HepG2 (cell line): ENCODE data around the gene SIK3.
A peak's percentile ranks its signal among the peaks of the same experiment; 100 is the strongest.

Experiments
- POLR2A ChIP-seq, 2 experiments: IDR thresholded peaks; 2 replicates each; pipeline ENCODE4 v1.6.1; 2011; ENCODE audit warnings: low read depth in 2 of 2, low read length in 2 of 2, mild to moderate bottlenecking in 1 of 2, moderate library complexity in 1 of 2; ENCODE audit not compliant: insufficient read depth in 1 of 2
- POLR2AphosphoS5 ChIP-seq: IDR thresholded peaks from 2 replicates; pipeline ENCODE4 v1.6.1; 2012; ENCODE audit warnings: low read depth, low read length
- REPIN1 ChIP-seq: sonication (generic); formaldehyde crosslinking; IDR thresholded peaks from 2 replicates; pipeline ENCODE4 v1.8.0; 2022; ENCODE audit warnings: missing genetic modification reagents, low read depth, mild to moderate bottlenecking, borderline replicate concordance
- TCF7L2 ChIP-seq: IDR thresholded peaks from 2 replicates; pipeline ENCODE4 v1.6.1; 2011; ENCODE audit warnings: mild to moderate bottlenecking, low read depth, low read length, moderate library complexity
- ZFP41 ChIP-seq: sonication (generic); formaldehyde crosslinking; IDR thresholded peaks from 2 replicates; pipeline ENCODE4 v1.4.0; 2020; ENCODE audit warnings: mild to moderate bottlenecking, missing genetic modification reagents, borderline replicate concordance
- ZNF251 ChIP-seq: sonication (generic); formaldehyde crosslinking; IDR thresholded peaks from 2 replicates; pipeline ENCODE4 v1.9.0; 2021; ENCODE audit warnings: mild to moderate bottlenecking, missing genetic modification reagents
- ZNF317 ChIP-seq: sonication (generic); formaldehyde crosslinking; IDR thresholded peaks from 2 replicates; pipeline ENCODE4 v1.5.0; 2020; ENCODE audit warnings: mild to moderate bottlenecking, missing genetic modification reagents
- ZNF549 ChIP-seq: sonication (generic); formaldehyde crosslinking; IDR thresholded peaks from 2 replicates; pipeline ENCODE4 v1.5.0; 2020; ENCODE audit warnings: missing genetic modification reagents
- TF ChIP-seq, protein P1 (sequence below): sonication (generic); formaldehyde crosslinking; IDR thresholded peaks from 2 replicates; pipeline ENCODE4 v1.5.0; 2020; ENCODE audit warnings: mild to moderate bottlenecking, missing genetic modification reagents, moderate library complexity
- TF ChIP-seq, protein P2 (sequence below): sonication (generic); formaldehyde crosslinking; IDR thresholded peaks from 2 replicates; pipeline ENCODE4 v1.5.0; 2020; ENCODE audit warnings: missing genetic modification reagents
- TF ChIP-seq, protein P3 (sequence below): sonication (generic); formaldehyde crosslinking; IDR thresholded peaks from 2 replicates; pipeline ENCODE4 v1.4.0; 2020; ENCODE audit warnings: low read depth, mild to moderate bottlenecking, missing genetic modification reagents
- TF ChIP-seq, protein P4 (sequence below): sonication (generic); formaldehyde crosslinking; IDR thresholded peaks from 2 replicates; pipeline ENCODE4 v1.4.0; 2020; ENCODE audit warnings: missing genetic modification reagents
- TF ChIP-seq, protein P5 (sequence below): sonication (generic); formaldehyde crosslinking; IDR thresholded peaks from 2 replicates; pipeline ENCODE4 v1.5.0; 2020; ENCODE audit warnings: mild to moderate bottlenecking, missing genetic modification reagents

DNA sequence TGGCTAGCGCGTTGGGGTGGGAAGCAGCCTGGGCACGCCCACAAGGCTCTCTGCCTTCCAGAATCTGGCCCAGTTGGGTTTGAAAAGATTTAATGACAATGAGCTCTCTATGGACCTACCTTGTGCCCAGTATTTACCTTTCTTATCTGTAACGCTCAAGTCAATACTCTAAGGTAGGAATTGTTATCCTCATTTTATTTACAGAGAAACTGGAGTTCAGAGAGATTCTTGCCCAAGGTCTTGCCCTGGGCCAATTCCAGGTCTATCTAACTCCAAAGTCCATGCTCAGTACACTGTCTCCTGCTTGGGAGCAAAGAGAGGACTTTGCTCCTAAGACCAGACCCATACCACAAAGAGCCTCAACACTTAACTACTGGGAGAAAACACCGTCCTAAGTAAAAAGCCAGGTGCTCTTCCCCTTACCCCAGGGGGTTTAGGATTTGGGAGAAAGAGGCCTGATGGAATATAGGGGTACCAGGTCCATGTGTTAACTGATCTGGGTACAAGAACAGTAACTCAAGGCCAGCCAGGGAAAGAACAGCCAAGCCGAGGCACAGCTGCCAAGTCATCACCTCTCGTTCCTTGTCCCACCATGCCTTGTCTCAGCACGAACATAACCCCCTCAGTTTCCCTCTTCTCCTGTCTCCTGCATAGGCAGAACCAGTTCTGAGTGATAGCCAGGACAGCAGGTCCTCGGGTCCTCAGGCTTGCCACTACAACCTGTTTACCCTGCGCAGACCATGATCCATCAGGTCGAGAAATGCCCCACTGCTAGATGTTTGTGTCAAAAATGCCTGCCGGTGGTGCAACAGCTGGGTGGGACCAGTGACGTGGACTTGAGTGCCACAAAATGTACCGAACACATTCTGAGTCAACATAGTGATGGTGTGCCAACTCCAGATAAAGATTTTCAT, 289.7 kb downstream of the SIK3 start:
- TF ChIP-seq REPIN1 (CRISPR knock-in tag) (peak; percentile 80), ZNF251 (CRISPR knock-in tag) (no peak), POLR2AphosphoS5 (peak; percentile 74), POLR2A (IDR thresholded peaks at IDR 0.05; ENCODE audit: insufficient read depth in 1 of 2, low read depth in 2 of 2, low read length in 2 of 2) (peak; percentile 68 to 82; a peak in 2 of 4 replicates), ZNF549 (CRISPR knock-in tag) (no peak), TCF7L2 (peak; percentile 75), ZNF317 (CRISPR knock-in tag) (peak; percentile 76), ZFP41 (no peak)
- TF ChIP-seq, protein P1, sequence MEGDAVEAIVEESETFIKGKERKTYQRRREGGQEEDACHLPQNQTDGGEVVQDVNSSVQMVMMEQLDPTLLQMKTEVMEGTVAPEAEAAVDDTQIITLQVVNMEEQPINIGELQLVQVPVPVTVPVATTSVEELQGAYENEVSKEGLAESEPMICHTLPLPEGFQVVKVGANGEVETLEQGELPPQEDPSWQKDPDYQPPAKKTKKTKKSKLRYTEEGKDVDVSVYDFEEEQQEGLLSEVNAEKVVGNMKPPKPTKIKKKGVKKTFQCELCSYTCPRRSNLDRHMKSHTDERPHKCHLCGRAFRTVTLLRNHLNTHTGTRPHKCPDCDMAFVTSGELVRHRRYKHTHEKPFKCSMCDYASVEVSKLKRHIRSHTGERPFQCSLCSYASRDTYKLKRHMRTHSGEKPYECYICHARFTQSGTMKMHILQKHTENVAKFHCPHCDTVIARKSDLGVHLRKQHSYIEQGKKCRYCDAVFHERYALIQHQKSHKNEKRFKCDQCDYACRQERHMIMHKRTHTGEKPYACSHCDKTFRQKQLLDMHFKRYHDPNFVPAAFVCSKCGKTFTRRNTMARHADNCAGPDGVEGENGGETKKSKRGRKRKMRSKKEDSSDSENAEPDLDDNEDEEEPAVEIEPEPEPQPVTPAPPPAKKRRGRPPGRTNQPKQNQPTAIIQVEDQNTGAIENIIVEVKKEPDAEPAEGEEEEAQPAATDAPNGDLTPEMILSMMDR (CRISPR knock-in tag): 0 out of 2 replicates have a peak, but pooled peaks have one; percentile 13
- TF ChIP-seq, protein P2, sequence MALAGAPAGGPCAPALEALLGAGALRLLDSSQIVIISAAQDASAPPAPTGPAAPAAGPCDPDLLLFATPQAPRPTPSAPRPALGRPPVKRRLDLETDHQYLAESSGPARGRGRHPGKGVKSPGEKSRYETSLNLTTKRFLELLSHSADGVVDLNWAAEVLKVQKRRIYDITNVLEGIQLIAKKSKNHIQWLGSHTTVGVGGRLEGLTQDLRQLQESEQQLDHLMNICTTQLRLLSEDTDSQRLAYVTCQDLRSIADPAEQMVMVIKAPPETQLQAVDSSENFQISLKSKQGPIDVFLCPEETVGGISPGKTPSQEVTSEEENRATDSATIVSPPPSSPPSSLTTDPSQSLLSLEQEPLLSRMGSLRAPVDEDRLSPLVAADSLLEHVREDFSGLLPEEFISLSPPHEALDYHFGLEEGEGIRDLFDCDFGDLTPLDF: peak; percentile 55; the same call in 1 of the 2 replicates
- TF ChIP-seq, protein P3, sequence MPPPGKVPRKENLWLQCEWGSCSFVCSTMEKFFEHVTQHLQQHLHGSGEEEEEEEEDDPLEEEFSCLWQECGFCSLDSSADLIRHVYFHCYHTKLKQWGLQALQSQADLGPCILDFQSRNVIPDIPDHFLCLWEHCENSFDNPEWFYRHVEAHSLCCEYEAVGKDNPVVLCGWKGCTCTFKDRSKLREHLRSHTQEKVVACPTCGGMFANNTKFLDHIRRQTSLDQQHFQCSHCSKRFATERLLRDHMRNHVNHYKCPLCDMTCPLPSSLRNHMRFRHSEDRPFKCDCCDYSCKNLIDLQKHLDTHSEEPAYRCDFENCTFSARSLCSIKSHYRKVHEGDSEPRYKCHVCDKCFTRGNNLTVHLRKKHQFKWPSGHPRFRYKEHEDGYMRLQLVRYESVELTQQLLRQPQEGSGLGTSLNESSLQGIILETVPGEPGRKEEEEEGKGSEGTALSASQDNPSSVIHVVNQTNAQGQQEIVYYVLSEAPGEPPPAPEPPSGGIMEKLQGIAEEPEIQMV (CRISPR knock-in tag): no peak
- TF ChIP-seq, protein P4, sequence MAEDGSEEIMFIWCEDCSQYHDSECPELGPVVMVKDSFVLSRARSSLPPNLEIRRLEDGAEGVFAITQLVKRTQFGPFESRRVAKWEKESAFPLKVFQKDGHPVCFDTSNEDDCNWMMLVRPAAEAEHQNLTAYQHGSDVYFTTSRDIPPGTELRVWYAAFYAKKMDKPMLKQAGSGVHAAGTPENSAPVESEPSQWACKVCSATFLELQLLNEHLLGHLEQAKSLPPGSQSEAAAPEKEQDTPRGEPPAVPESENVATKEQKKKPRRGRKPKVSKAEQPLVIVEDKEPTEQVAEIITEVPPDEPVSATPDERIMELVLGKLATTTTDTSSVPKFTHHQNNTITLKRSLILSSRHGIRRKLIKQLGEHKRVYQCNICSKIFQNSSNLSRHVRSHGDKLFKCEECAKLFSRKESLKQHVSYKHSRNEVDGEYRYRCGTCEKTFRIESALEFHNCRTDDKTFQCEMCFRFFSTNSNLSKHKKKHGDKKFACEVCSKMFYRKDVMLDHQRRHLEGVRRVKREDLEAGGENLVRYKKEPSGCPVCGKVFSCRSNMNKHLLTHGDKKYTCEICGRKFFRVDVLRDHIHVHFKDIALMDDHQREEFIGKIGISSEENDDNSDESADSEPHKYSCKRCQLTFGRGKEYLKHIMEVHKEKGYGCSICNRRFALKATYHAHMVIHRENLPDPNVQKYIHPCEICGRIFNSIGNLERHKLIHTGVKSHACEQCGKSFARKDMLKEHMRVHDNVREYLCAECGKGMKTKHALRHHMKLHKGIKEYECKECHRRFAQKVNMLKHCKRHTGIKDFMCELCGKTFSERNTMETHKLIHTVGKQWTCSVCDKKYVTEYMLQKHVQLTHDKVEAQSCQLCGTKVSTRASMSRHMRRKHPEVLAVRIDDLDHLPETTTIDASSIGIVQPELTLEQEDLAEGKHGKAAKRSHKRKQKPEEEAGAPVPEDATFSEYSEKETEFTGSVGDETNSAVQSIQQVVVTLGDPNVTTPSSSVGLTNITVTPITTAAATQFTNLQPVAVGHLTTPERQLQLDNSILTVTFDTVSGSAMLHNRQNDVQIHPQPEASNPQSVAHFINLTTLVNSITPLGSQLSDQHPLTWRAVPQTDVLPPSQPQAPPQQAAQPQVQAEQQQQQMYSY (CRISPR knock-in tag): peak; percentile 31; the same call in 1 of the 2 replicates
- TF ChIP-seq, protein P5, sequence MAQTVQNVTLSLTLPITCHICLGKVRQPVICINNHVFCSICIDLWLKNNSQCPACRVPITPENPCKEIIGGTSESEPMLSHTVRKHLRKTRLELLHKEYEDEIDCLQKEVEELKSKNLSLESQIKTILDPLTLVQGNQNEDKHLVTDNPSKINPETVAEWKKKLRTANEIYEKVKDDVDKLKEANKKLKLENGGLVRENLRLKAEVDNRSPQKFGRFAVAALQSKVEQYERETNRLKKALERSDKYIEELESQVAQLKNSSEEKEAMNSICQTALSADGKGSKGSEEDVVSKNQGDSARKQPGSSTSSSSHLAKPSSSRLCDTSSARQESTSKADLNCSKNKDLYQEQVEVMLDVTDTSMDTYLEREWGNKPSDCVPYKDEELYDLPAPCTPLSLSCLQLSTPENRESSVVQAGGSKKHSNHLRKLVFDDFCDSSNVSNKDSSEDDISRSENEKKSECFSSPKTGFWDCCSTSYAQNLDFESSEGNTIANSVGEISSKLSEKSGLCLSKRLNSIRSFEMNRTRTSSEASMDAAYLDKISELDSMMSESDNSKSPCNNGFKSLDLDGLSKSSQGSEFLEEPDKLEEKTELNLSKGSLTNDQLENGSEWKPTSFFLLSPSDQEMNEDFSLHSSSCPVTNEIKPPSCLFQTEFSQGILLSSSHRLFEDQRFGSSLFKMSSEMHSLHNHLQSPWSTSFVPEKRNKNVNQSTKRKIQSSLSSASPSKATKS (CRISPR knock-in tag): peak; percentile 90; the same call in 1 of the 2 replicates
